Gastrocnemius medialis (tissue), 4 donors: ENCODE results near the gene EID2. TPM values are rescaled to one million over a fixed set of nuclear protein-coding genes. Genes with fewer than 3 reads are reported as not detected.

Experiments used
- ATAC-seq, 2 donors: fragments of 150-250 bp; one replicate each; pipeline ENCODE4 v1.9.1; 2016
- DNase-seq, 2 donors: peaks; one replicate each; pipeline ENCODE4 v3.0.0-alpha.2; 2019
- H3K27ac ChIP-seq, 4 donors: fragments of 200-600 bp; sonication (generic); 1 replicate in 1 of 4; 2 replicates in 3 of 4; pipeline ENCODE4 v1.5.1; 2016 to 2018; ENCODE audit warnings: mild to moderate bottlenecking in 2 of 4, moderate library complexity in 1 of 4
- H3K27me3 ChIP-seq, 3 donors: fragments of 200-600 bp; sonication (generic) in 2 of 3; 1 replicate in 1 of 3; 2 replicates in 2 of 3; pipeline versions ENCODE4 v1.5.1 to v1.6.0; 2016 to 2019; ENCODE audit warnings: mild to moderate bottlenecking in 1 of 3, moderate library complexity in 1 of 3
- H3K36me3 ChIP-seq, 2 donors: fragments of 200-600 bp; sonication (generic) in 1 of 2; one replicate each; pipeline ENCODE4 v1.5.1; 2017 to 2018
- H3K4me1 ChIP-seq, 2 donors: fragments of 200-600 bp; sonication (generic) in 1 of 2; one replicate each; pipeline ENCODE4 v1.5.1; 2016 to 2017; ENCODE audit warnings: mild to moderate bottlenecking in 2 of 2
- H3K4me3 ChIP-seq, 4 donors: fragments of 200-600 bp; sonication (generic) in 3 of 4; 1 replicate in 1 of 4; 2 replicates in 3 of 4; pipeline ENCODE4 v1.5.1; 2016 to 2019; ENCODE audit warnings: mild to moderate bottlenecking in 2 of 4
- H3K9me3 ChIP-seq, 3 donors: fragments of 200-600 bp; sonication (generic) in 2 of 3; 1 replicate in 1 of 3; 2 replicates in 2 of 3; pipeline ENCODE4 v1.5.1; 2016 to 2019
- POLR2A ChIP-seq, 2 donors: fragments of 450-650 bp; IDR thresholded peaks; one replicate each; pipeline ENCODE4 v1.6.1; 2017; ENCODE audit warnings: antibody characterized with exemption in 2 of 2, mild to moderate bottlenecking in 2 of 2, moderate library complexity in 2 of 2
- in situ Hi-C, 4 donors: fragments of 200-750 bp; cut with MboI; loops; one replicate each; pipeline versions ENCODE4 v1.15.0 to v1.8.0; 2017; ENCODE audit warnings: low sequenced_read_pairs in 4 of 4
- intact Hi-C: fragments of 100-400 bp; cut with DNase I; formaldehyde crosslinking; loops from one replicate; pipeline ENCODE4 v1.15.1; 2023; ENCODE audit warnings: low total_unique reads
- total RNA-seq, 4 donors: library from RNA; depleted of rRNA; stranded (reverse); fragments of >200 nt; gene quantifications; one replicate each; pipeline versions ENCODE4 v1.1.0 to v1.2.3, GENCODE V29; 2016
- TF ChIP-seq, protein P1 (sequence below), 5 experiments: fragments of 450-650 bp in 3 of 5; fragments of 200-600 bp in 2 of 5; sonication (generic) in 2 of 5; IDR thresholded peaks in 4 of 5; conservative IDR thresholded peaks in 1 of 5; 1 replicate in 4 of 5; 2 replicates in 1 of 5; pipeline ENCODE4 v1.5.1; 2016 to 2019; ENCODE audit warnings: antibody characterized with exemption in 5 of 5, mild to moderate bottlenecking in 3 of 5, moderate library complexity in 3 of 5

The EID2 gene
- total RNA-seq, 4 donors from 2014 or later = 7.8 to 12.7 (median 9.4) TPM

DNA sequence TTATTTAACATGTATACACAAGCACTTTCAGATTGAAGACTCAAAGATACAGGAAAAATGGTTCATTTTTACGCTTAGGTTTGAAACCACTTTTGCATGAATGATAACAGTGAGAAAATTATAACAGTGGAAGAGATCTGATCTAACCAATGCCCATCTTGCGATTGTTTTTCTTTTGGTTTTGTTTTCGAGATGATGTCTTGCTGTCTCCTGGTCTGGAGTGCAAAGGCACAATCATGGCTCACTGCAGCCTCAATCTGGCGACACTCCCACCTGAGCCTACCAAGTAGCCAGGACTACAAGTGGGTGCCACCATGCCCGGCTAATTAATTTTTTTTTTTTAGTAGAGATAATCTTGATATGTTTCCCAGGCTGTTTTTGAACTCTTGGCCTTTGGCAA, 10.2 kb upstream of the EID2 start:
- H3K27me3 ChIP-seq = no peaks in the 10 kb centered on the region
- TF ChIP-seq, protein P1, sequence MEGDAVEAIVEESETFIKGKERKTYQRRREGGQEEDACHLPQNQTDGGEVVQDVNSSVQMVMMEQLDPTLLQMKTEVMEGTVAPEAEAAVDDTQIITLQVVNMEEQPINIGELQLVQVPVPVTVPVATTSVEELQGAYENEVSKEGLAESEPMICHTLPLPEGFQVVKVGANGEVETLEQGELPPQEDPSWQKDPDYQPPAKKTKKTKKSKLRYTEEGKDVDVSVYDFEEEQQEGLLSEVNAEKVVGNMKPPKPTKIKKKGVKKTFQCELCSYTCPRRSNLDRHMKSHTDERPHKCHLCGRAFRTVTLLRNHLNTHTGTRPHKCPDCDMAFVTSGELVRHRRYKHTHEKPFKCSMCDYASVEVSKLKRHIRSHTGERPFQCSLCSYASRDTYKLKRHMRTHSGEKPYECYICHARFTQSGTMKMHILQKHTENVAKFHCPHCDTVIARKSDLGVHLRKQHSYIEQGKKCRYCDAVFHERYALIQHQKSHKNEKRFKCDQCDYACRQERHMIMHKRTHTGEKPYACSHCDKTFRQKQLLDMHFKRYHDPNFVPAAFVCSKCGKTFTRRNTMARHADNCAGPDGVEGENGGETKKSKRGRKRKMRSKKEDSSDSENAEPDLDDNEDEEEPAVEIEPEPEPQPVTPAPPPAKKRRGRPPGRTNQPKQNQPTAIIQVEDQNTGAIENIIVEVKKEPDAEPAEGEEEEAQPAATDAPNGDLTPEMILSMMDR (IDR thresholded peaks at IDR 0.05 in 4 of 5, conservative IDR thresholded peaks at IDR 0.05 in 1 of 5) = no peak
- no peak for TF ChIP-seq POLR2A (IDR thresholded peaks at IDR 0.05)
- DNase-seq = no peak
- no peaks in the 10 kb centered on the region for H3K36me3 ChIP-seq
- H3K4me3 ChIP-seq = no peak overlapping the region
- intact Hi-C loops (loop anchor here (2.0 kb wide), 1 partner anchor 213 kb away; no protein-coding TSS in a partner anchor), in situ Hi-C loops (loop anchor here in 2 of 4 donors (10.0 kb wide), 3 partner anchors 125 to 295 kb away; partner anchors contain the start of gene FBL (in 1 of the 2))
- H3K4me1 ChIP-seq = no peaks in the 10 kb centered on the region
- no peak overlapping the region for H3K27ac ChIP-seq
- no peak for ATAC-seq
- H3K9me3 ChIP-seq = no peaks in the 10 kb centered on the region

DNA sequence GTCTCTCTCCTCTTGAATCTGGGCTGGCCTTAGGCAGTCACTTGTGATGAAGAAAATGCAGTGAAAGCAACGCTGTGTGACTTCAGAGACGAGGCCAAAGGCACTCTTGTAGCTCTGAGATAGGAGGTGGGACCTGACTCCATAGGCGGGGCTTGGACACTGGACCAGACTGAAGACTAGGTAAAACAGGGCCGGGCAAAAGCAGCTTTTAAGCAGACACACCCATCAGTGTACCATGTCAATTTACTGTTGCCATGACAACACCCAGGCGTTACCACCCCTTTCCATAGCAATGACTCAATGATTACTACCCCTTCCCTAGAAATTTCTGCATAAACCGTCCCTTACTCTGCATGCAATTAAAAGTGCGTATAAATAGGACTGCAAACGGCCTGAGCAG, 6.6 kb upstream of the EID2 start:
- no peaks in the 10 kb centered on the region for H3K36me3 ChIP-seq
- TF ChIP-seq, protein P1 (IDR thresholded peaks at IDR 0.05 in 4 of 5, conservative IDR thresholded peaks at IDR 0.05 in 1 of 5) = no peak
- no peak for TF ChIP-seq POLR2A (IDR thresholded peaks at IDR 0.05)
- no peak overlapping the region for H3K27ac ChIP-seq
- intact Hi-C loops = loop anchor here (10.0 kb wide), 1 partner anchor 298 kb away; the partner anchor contains the start of gene FBL
- no peaks in the 10 kb centered on the region for H3K9me3 ChIP-seq
- ATAC-seq (no peak), DNase-seq (no peak)
- in situ Hi-C loops = loop anchor here in 3 of 4 donors (25.0 kb wide), 4 partner anchors 109 to 434 kb away; partner anchors contain the start of genes GMFG (in 2 of the 3), SAMD4B (in 2 of the 3), DYRK1B (in 1 of the 3) and FBL (in 1 of the 3)
- H3K4me3 ChIP-seq = no peak overlapping the region
- no peaks in the 10 kb centered on the region for H3K27me3 ChIP-seq
- no peaks in the 10 kb centered on the region for H3K4me1 ChIP-seq

DNA sequence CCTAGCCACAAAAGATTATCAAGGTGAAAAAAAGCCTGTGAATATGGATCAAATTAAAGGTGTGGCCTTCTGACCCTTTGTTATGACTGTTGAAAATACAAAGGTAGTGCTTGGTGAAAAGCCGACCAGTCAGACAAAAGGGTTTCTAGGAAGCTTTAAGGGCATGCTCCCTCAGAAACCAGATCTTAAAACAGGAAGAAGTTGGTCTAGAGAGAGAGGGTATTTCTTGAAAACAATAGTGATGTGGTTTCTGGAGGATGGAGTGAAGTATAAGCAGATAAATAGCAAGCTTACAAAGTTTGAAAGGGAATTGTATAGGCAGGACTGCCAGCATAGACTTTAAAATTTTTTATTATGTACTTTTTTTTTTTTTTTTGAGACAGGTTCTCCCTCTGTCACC, 5.0 kb upstream of the EID2 start:
- DNase-seq = no peak
- H3K36me3 ChIP-seq = no peaks in the 10 kb centered on the region
- peaks cover 5 to 7% of the 10 kb centered on the region in 2 donors for H3K4me1 ChIP-seq
- no peaks in the 10 kb centered on the region for H3K27me3 ChIP-seq
- no peaks in the 10 kb centered on the region for H3K9me3 ChIP-seq
- TF ChIP-seq, protein P1 (IDR thresholded peaks at IDR 0.05 in 4 of 5, conservative IDR thresholded peaks at IDR 0.05 in 1 of 5) = no peak
- no peak for TF ChIP-seq POLR2A (IDR thresholded peaks at IDR 0.05)
- in situ Hi-C loops (loop anchor here in 3 of 4 donors (25.0 kb wide), 4 partner anchors 108 to 433 kb away; partner anchors contain the start of genes GMFG (in 2 of the 3), SAMD4B (in 2 of the 3), DYRK1B (in 1 of the 3) and FBL (in 1 of the 3)), intact Hi-C loops (loop anchor here (10.0 kb wide), 1 partner anchor 300 kb away; the partner anchor contains the start of gene FBL)
- no peak for ATAC-seq
- no peak overlapping the region for H3K27ac ChIP-seq
- no peak overlapping the region for H3K4me3 ChIP-seq

DNA sequence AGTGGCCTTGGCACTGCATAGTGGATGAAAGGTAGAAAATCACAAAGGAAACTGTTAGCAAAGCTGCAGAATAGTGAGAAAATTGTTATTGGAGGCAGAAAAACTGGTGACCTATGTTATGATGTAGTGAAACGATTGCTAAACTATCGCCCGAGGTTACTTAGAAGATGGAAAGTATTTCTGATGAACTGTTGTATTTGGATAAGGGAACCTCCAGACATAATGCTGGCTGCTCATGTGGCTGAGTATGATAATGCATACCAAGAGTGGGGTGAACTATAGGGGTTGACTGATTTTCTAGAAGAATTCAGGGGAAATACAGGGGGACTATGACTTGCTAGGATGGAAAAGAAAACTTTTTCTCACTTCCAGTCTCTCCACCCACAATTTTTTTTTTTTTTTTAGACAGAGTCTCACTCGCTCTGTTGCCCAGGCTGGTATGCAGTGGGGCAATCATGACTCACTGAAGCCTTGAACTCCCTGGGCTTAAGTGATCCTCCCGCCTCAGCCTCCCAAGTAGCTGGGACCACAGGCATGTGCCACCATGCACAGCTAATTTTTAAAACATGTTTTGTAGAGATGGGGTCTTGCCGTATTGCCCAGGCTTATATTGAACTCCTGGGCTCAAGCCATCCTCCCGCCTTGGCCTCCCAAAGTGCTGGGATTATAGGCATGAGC, 4.4 kb upstream of the EID2 start:
- ATAC-seq (no peak), DNase-seq (no peak)
- Histone ChIP-seq H3K36me3 (no peaks in the 10 kb centered on the region), H3K9me3 (no peaks in the 10 kb centered on the region), H3K4me1 (peaks cover 5 to 7% of the 10 kb centered on the region in 2 donors), H3K27ac (no peak overlapping the region), H3K27me3 (no peaks in the 10 kb centered on the region), H3K4me3 (no peak overlapping the region)
- in situ Hi-C loops = loop anchor here in 3 of 4 donors (25.0 kb wide), 4 partner anchors 107 to 432 kb away; partner anchors contain the start of genes GMFG (in 2 of the 3), SAMD4B (in 2 of the 3), DYRK1B (in 1 of the 3) and FBL (in 1 of the 3)
- intact Hi-C loops = loop anchor here (10.0 kb wide), 1 partner anchor 300 kb away; the partner anchor contains the start of gene FBL
- no peak for TF ChIP-seq POLR2A (IDR thresholded peaks at IDR 0.05)
- TF ChIP-seq, protein P1 (IDR thresholded peaks at IDR 0.05 in 4 of 5, conservative IDR thresholded peaks at IDR 0.05 in 1 of 5) = no peak
